Breast epithelium (tissue), 4 donors: ENCODE results near the gene USP19. TPM values are rescaled to one million over a fixed set of nuclear protein-coding genes. Genes with fewer than 3 reads are reported as not detected.

Source experiments
- DNase-seq, 2 donors: peaks; one replicate each; pipeline ENCODE4 v3.0.0-alpha.2; 2019; ENCODE audit warnings: low spot score in 2 of 2
- H3K27ac ChIP-seq, 2 donors: fragments of 200-600 bp; sonication (generic) in 1 of 2; one replicate each; pipeline ENCODE4 v1.5.1; 2016 to 2019; ENCODE audit warnings: mild to moderate bottlenecking in 1 of 2
- H3K27me3 ChIP-seq, 2 donors: fragments of 200-600 bp; sonication (generic) in 1 of 2; one replicate each; pipeline versions ENCODE4 v1.5.1 to v1.6.0; 2017 to 2019; ENCODE audit warnings: control low read depth in 1 of 2, mild to moderate bottlenecking in 1 of 2
- H3K36me3 ChIP-seq: fragments of 200-600 bp; one replicate; pipeline ENCODE4 v1.5.1; 2019
- H3K4me1 ChIP-seq, 2 donors: fragments of 200-600 bp; sonication (generic); one replicate each; pipeline ENCODE4 v1.5.1; 2016 to 2019; ENCODE audit warnings: control low read depth in 1 of 2
- H3K4me3 ChIP-seq, 3 donors: fragments of 200-600 bp; sonication (generic); 1 replicate in 2 of 3; 2 replicates in 1 of 3; pipeline ENCODE4 v1.5.1; 2016 to 2019; ENCODE audit warnings: mild to moderate bottlenecking in 3 of 3, moderate library complexity in 2 of 3
- H3K9me3 ChIP-seq, 2 donors: fragments of 200-600 bp; sonication (generic) in 1 of 2; one replicate each; pipeline ENCODE4 v1.5.1; 2016 to 2019; ENCODE audit warnings: control low read depth in 1 of 2
- POLR2A ChIP-seq: fragments of 450-650 bp; IDR thresholded peaks from one replicate; pipeline ENCODE4 v1.6.1; 2016; ENCODE audit warnings: antibody characterized with exemption, mild to moderate bottlenecking, moderate library complexity
- POLR2AphosphoS5 ChIP-seq, 3 donors: sonication (generic); formaldehyde crosslinking; IDR thresholded peaks; one replicate each; pipeline ENCODE4 v1.6.1; 2017; ENCODE audit warnings: antibody characterized with exemption in 3 of 3
- intact Hi-C: fragments of 100-400 bp; cut with DNase I; formaldehyde crosslinking; loops from one replicate; pipeline ENCODE4 v1.15.1; 2023; ENCODE audit warnings: low total_unique reads
- total RNA-seq, 3 donors: library from RNA; depleted of rRNA; stranded (reverse); fragments of >200 nt; gene quantifications; one replicate each; pipeline ENCODE4 v1.1.0, GENCODE V29; 2016
- TF ChIP-seq, protein P1 (sequence below), 3 donors: fragments of 450-650 bp; IDR thresholded peaks; one replicate each; pipeline ENCODE4 v1.5.1; 2016 to 2017; ENCODE audit warnings: antibody characterized with exemption in 3 of 3, mild to moderate bottlenecking in 3 of 3, moderate library complexity in 3 of 3

USP19 gene
- total RNA-seq, 3 donors from 2014 or later = 49.2 to 57.2 (median 56.2) TPM

GRCh38 chr3:49076646-49077045, 44.0 kb downstream of the USP19 start:
- H3K27me3 ChIP-seq = no peaks in the 10 kb centered on the region
- H3K36me3 ChIP-seq = no peaks in the 10 kb centered on the region
- intact Hi-C loops = no loop called here
- no peaks in the 10 kb centered on the region for H3K9me3 ChIP-seq
- no peak overlapping the region for H3K4me3 ChIP-seq
- DNase-seq = no peak
- TF ChIP-seq POLR2A (no peak), POLR2AphosphoS5 (IDR thresholded peaks at IDR 0.05) (no peak)
- TF ChIP-seq, protein P1, sequence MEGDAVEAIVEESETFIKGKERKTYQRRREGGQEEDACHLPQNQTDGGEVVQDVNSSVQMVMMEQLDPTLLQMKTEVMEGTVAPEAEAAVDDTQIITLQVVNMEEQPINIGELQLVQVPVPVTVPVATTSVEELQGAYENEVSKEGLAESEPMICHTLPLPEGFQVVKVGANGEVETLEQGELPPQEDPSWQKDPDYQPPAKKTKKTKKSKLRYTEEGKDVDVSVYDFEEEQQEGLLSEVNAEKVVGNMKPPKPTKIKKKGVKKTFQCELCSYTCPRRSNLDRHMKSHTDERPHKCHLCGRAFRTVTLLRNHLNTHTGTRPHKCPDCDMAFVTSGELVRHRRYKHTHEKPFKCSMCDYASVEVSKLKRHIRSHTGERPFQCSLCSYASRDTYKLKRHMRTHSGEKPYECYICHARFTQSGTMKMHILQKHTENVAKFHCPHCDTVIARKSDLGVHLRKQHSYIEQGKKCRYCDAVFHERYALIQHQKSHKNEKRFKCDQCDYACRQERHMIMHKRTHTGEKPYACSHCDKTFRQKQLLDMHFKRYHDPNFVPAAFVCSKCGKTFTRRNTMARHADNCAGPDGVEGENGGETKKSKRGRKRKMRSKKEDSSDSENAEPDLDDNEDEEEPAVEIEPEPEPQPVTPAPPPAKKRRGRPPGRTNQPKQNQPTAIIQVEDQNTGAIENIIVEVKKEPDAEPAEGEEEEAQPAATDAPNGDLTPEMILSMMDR (IDR thresholded peaks at IDR 0.05) = no peak
- no peak overlapping the region for H3K27ac ChIP-seq
- H3K4me1 ChIP-seq = no peaks in the 10 kb centered on the region

GRCh38 chr3:49076116-49076515, 44.5 kb downstream of the USP19 start:
- intact Hi-C loops = no loop called here
- Histone ChIP-seq H3K4me1 (no peaks in the 10 kb centered on the region), H3K4me3 (no peak overlapping the region), H3K36me3 (no peaks in the 10 kb centered on the region), H3K9me3 (no peaks in the 10 kb centered on the region), H3K27ac (no peak overlapping the region), H3K27me3 (no peaks in the 10 kb centered on the region)
- TF ChIP-seq POLR2AphosphoS5 (IDR thresholded peaks at IDR 0.05) (no peak), POLR2A (no peak)
- TF ChIP-seq, protein P1 (IDR thresholded peaks at IDR 0.05) = no peak
- DNase-seq = no peak

Other genes with a start within 250 kb of the USP19 start
- 10 to 100 TPM; 24.7 to 37.3 (median 30.2) TPM for gene SLC25A20, start 221.9 kb downstream of the USP19 start, total RNA-seq
- 100 to 1,000 TPM in 1 of 3 donors, 10 to 100 TPM in 2; 70.7 to 111 (median 100.0) TPM for gene ARIH2, start 202.0 kb downstream of the USP19 start, total RNA-seq
- gene P4HTM, start 130.6 kb downstream of the USP19 start, total RNA-seq = 10 to 100 TPM; 29.9 to 59.7 (median 58.7) TPM
- gene WDR6, start 113.4 kb downstream of the USP19 start, total RNA-seq = 100 to 1,000 TPM in 2 of 3 donors, 10 to 100 TPM in 1; 57.9 to 143 (median 135) TPM
- 10 to 100 TPM; 27.5 to 48.4 (median 37.7) TPM for gene DALRD3, start 102.2 kb downstream of the USP19 start, total RNA-seq
- 100 to 1,000 TPM; 151 to 171 (median 164) TPM for gene NDUFAF3, start 98.7 kb downstream of the USP19 start, total RNA-seq
- gene IMPDH2, start 91.4 kb downstream of the USP19 start, total RNA-seq = 100 to 1,000 TPM; 123 to 216 (median 178) TPM
- 100 to 1,000 TPM in 1 of 3 donors, 10 to 100 TPM in 2; 73.1 to 115 (median 99.3) TPM for gene QRICH1, start 26.8 kb downstream of the USP19 start, total RNA-seq
- 100 to 1,000 TPM; 233 to 268 (median 252) TPM for gene QARS1, start 16.1 kb downstream of the USP19 start, total RNA-seq
- gene LAMB2, start 12.2 kb upstream of the USP19 start, total RNA-seq = 100 to 1,000 TPM; 411 to 700 (median 540) TPM
- gene CCDC71, start 45.5 kb upstream of the USP19 start, total RNA-seq = 10 to 100 TPM; 29.0 to 39.7 (median 31.8) TPM
- gene KLHDC8B, start 50.8 kb upstream of the USP19 start, total RNA-seq = 100 to 1,000 TPM in 1 of 3 donors, 10 to 100 TPM in 2; 38.7 to 106 (median 46.2) TPM
- gene C3orf62, start 156.4 kb upstream of the USP19 start, total RNA-seq = 1 to 10 TPM; 4.2 to 5.1 (median 4.3) TPM
- gene USP4, start 219.2 kb upstream of the USP19 start, total RNA-seq = 10 to 100 TPM; 26.3 to 32.8 (median 29.9) TPM
- gene GPX1, start 237.5 kb upstream of the USP19 start, total RNA-seq = 100 to 1,000 TPM; 205 to 653 (median 275) TPM